ENCODE data around the gene SUCLG1. TPM values are rescaled to one million over a fixed set of nuclear protein-coding genes. Genes with fewer than 3 reads are reported as not detected.

SUCLG1 gene
- total and polyA plus RNA-seq, 10 of the 15 experiments (the other 5 are each of a cell fraction or from before 2014, with no cell fraction given), result 75.4 to 197 (median 93.6) TPM

Other genes starting within 250 kb of the SUCLG1 start
- gene DNAH6, start 57.2 kb upstream of the SUCLG1 start, total RNA-seq (2014; rRNA removed), result 0.16 and 1.0 TPM in 2 replicates
- 0.36 and 0.46 TPM in 2 replicates for gene DNAH6, start 57.2 kb upstream of the SUCLG1 start, total RNA-seq (2014; rRNA removed; fragmentation: Illumina TruSeq; extraction: Trizol)
- 0.31 and 0.35 TPM in 2 replicates for gene DNAH6, start 57.2 kb upstream of the SUCLG1 start, total RNA-seq (2021)
- gene DNAH6, start 57.2 kb upstream of the SUCLG1 start, polyA plus RNA-seq (2011; rRNA removed), result 0.61 and 0.82 TPM in 2 replicates
- gene DNAH6, start 57.2 kb upstream of the SUCLG1 start, polyA plus RNA-seq (2014; fragmentation: Illumina TruSeq; extraction: Trizol), result 0.24 and 0.40 TPM in 2 replicates
- gene DNAH6, start 57.2 kb upstream of the SUCLG1 start, polyA plus RNA-seq (2014; fragmentation: Nextera tagmentation; extraction: Ambion mirVana), result under 1 TPM; 0.07 to 0.27 TPM
- gene DNAH6, start 57.2 kb upstream of the SUCLG1 start, polyA plus RNA-seq (2014; rRNA removed), result 0.14 TPM in 2 replicates
- under 1 TPM; 0.24 to 0.53 TPM for gene DNAH6, start 57.2 kb upstream of the SUCLG1 start, polyA plus RNA-seq (2016; fragmentation: Nextera tagmentation; extraction: Ambion mirVana)

Data from GM12878 (cell line).